Adrenal gland (tissue), 5 donors: ENCODE measurements around the gene HNRNPLL.

ENCODE experiments used
- POLR2A ChIP-seq, 2 donors: fragments of 450-650 bp; IDR thresholded peaks; one replicate each; pipeline ENCODE4 v1.6.1; 2017; ENCODE audit warnings: antibody characterized with exemption in 2 of 2, mild to moderate bottlenecking in 2 of 2, moderate library complexity in 1 of 2
- TF ChIP-seq, protein P1 (sequence below), 6 experiments: fragments of 450-650 bp in 4 of 6; fragments of 200-600 bp in 2 of 6; sonication (generic) in 1 of 6; IDR thresholded peaks; 1 replicate in 5 of 6; 2 replicates in 1 of 6; pipeline versions ENCODE4 v1.5.1 to v1.8.0; 2016 to 2021; ENCODE audit warnings: antibody characterized with exemption in 6 of 6, mild to moderate bottlenecking in 2 of 6, moderate library complexity in 1 of 6
- donor health status: DM: no; HTN: no; CAD: no.

- TF ChIP-seq, protein P1, sequence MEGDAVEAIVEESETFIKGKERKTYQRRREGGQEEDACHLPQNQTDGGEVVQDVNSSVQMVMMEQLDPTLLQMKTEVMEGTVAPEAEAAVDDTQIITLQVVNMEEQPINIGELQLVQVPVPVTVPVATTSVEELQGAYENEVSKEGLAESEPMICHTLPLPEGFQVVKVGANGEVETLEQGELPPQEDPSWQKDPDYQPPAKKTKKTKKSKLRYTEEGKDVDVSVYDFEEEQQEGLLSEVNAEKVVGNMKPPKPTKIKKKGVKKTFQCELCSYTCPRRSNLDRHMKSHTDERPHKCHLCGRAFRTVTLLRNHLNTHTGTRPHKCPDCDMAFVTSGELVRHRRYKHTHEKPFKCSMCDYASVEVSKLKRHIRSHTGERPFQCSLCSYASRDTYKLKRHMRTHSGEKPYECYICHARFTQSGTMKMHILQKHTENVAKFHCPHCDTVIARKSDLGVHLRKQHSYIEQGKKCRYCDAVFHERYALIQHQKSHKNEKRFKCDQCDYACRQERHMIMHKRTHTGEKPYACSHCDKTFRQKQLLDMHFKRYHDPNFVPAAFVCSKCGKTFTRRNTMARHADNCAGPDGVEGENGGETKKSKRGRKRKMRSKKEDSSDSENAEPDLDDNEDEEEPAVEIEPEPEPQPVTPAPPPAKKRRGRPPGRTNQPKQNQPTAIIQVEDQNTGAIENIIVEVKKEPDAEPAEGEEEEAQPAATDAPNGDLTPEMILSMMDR (IDR thresholded peaks at IDR 0.05) = no peak
- no peak for TF ChIP-seq POLR2A (IDR thresholded peaks at IDR 0.05)
Measured at GRCh38 chr2:38534746-38535403, 67.9 kb downstream of the HNRNPLL start.
